Uterus (tissue), 4 donors: ENCODE measurements around the gene IP6K1. TPM values are rescaled to one million over a fixed set of nuclear protein-coding genes. Genes with fewer than 3 reads are reported as not detected.

Experiments
- DNase-seq, 2 donors: peaks; one replicate each; pipeline ENCODE4 v3.0.0-alpha.2; 2019 to 2020
- H3K27ac ChIP-seq, 2 donors: fragments of 200-600 bp; sonication (generic); 1 replicate in 1 of 2; 2 replicates in 1 of 2; pipeline ENCODE4 v1.5.1; 2016 to 2018
- H3K27me3 ChIP-seq, 2 donors: fragments of 200-600 bp; sonication (generic); one replicate each; pipeline ENCODE4 v1.5.1; 2018 to 2019; ENCODE audit warnings: control low read depth in 1 of 2
- H3K36me3 ChIP-seq, 2 donors: fragments of 200-600 bp; sonication (generic); one replicate each; pipeline ENCODE4 v1.5.1; 2019; ENCODE audit warnings: control low read depth in 1 of 2
- H3K4me1 ChIP-seq, 2 donors: fragments of 200-600 bp; sonication (generic); one replicate each; pipeline ENCODE4 v1.5.1; 2018 to 2019; ENCODE audit warnings: control low read depth in 1 of 2
- H3K4me3 ChIP-seq, 2 donors: fragments of 200-600 bp; sonication (generic); 1 replicate in 1 of 2; 2 replicates in 1 of 2; pipeline ENCODE4 v1.5.1; 2018 to 2019; ENCODE audit warnings: mild to moderate bottlenecking in 1 of 2
- H3K9me3 ChIP-seq, 2 donors: fragments of 200-600 bp; sonication (generic); one replicate each; pipeline ENCODE4 v1.5.1; 2019; ENCODE audit warnings: control low read depth in 1 of 2
- POLR2A ChIP-seq, 2 donors: fragments of 450-650 bp; IDR thresholded peaks; one replicate each; pipeline ENCODE4 v1.6.1; 2016; ENCODE audit warnings: antibody characterized with exemption in 2 of 2, mild to moderate bottlenecking in 1 of 2, moderate library complexity in 1 of 2
- intact Hi-C: fragments of 100-400 bp; cut with DNase I; formaldehyde crosslinking; loops from one replicate; pipeline ENCODE4 v1.15.1; 2023; ENCODE audit warnings: low total_unique reads
- total RNA-seq, 4 donors: library from RNA; depleted of rRNA in 3 of 4; stranded (reverse); fragments of >200 nt in 3 of 4; gene quantifications; one replicate each; pipeline versions ENCODE4 v1.1.0 to v1.2.4, GENCODE V29; 2014 to 2023
- TF ChIP-seq, protein P1 (sequence below), 4 experiments: fragments of 200-600 bp in 2 of 4; fragments of 450-650 bp in 2 of 4; sonication (generic) in 2 of 4; IDR thresholded peaks; one replicate each; pipeline ENCODE4 v1.5.1; 2016 to 2019; ENCODE audit warnings: antibody characterized with exemption in 4 of 4, mild to moderate bottlenecking in 2 of 4, moderate library complexity in 1 of 4
- donor health status: DM: yes; HTN: yes; CAD: no.

Gene IP6K1
- total RNA-seq, 4 donors from 2014 or later = 41.8 to 58.4 (median 50.9) TPM

- intact Hi-C loops = no loop called here
- DNase-seq = no peak
- TF ChIP-seq POLR2A (IDR thresholded peaks at IDR 0.05) = no peak
- TF ChIP-seq, protein P1, sequence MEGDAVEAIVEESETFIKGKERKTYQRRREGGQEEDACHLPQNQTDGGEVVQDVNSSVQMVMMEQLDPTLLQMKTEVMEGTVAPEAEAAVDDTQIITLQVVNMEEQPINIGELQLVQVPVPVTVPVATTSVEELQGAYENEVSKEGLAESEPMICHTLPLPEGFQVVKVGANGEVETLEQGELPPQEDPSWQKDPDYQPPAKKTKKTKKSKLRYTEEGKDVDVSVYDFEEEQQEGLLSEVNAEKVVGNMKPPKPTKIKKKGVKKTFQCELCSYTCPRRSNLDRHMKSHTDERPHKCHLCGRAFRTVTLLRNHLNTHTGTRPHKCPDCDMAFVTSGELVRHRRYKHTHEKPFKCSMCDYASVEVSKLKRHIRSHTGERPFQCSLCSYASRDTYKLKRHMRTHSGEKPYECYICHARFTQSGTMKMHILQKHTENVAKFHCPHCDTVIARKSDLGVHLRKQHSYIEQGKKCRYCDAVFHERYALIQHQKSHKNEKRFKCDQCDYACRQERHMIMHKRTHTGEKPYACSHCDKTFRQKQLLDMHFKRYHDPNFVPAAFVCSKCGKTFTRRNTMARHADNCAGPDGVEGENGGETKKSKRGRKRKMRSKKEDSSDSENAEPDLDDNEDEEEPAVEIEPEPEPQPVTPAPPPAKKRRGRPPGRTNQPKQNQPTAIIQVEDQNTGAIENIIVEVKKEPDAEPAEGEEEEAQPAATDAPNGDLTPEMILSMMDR (IDR thresholded peaks at IDR 0.05) = no peak
- Histone ChIP-seq H3K27ac (no peak overlapping the region), H3K27me3 (no peaks in the 10 kb centered on the region), H3K9me3 (no peaks in the 10 kb centered on the region), H3K36me3 (no peaks in the 10 kb centered on the region), H3K4me1 (peaks cover 0 to 4% of the 10 kb centered on the region in 2 donors), H3K4me3 (no peak overlapping the region)
These were observed 10.8 kb downstream of the IP6K1 start for GRCh38 chr3:49775538-49775937.

DNA sequence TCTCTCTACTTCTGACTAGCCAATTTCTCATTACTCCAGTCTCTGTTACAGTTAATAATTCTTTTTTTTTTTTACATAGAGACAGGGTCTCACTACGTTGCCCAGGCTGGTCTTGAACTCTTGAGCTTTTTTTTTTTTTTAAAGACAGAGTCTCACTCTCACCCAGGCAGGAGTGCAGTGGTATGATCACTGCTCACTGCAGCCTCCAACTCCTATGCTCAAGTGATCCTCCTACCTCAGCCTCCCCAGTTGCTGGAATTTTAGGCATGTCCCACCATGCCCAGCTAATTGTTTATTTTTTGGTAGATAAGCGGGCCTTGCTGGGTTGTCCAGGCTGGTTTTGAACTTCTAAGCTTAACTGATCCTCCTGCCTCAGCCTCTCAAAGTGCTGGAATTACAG, 13.6 kb downstream of the IP6K1 start:
- Histone ChIP-seq H3K27me3 (no peaks in the 10 kb centered on the region), H3K9me3 (no peaks in the 10 kb centered on the region), H3K27ac (no peak overlapping the region), H3K36me3 (no peaks in the 10 kb centered on the region), H3K4me1 (no peaks in the 10 kb centered on the region), H3K4me3 (no peak overlapping the region)
- intact Hi-C loops = no loop called here
- DNase-seq = no peak
- TF ChIP-seq POLR2A (IDR thresholded peaks at IDR 0.05) = no peak
- TF ChIP-seq, protein P1 (IDR thresholded peaks at IDR 0.05) = no peak

- H3K4me3 ChIP-seq = no peak overlapping the region
- H3K36me3 ChIP-seq = no peaks in the 10 kb centered on the region
- H3K9me3 ChIP-seq = no peaks in the 10 kb centered on the region
- no peak for DNase-seq
- intact Hi-C loops = no loop called here
- H3K27me3 ChIP-seq = no peaks in the 10 kb centered on the region
- H3K27ac ChIP-seq = no peak overlapping the region
- TF ChIP-seq POLR2A (IDR thresholded peaks at IDR 0.05) = no peak
- TF ChIP-seq, protein P1 (IDR thresholded peaks at IDR 0.05) = no peak
- H3K4me1 ChIP-seq = no peaks in the 10 kb centered on the region
These were observed 14.9 kb downstream of the IP6K1 start for GRCh38 chr3:49771340-49771938.

DNA sequence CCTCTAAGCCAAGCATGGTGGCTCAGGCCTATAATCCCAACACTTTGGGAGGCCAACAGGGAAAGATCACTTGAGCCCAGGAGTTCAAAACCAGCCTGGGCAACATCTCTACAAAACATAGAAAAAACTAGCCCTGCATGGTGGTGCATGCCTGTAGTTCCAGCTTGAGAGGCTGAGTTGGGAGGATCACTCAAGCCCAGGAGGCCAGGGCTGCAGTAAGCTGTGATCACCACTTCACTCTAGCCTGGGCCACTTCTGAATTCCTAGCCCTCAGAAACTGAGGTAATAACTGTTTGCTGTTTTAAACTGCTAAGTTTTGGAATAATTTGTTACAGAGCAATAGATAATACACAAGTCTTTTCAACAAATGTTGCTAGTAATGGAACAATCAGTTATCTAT, 16.4 kb downstream of the IP6K1 start:
- Histone ChIP-seq H3K27ac (no peak overlapping the region), H3K4me3 (no peak overlapping the region), H3K9me3 (no peaks in the 10 kb centered on the region), H3K4me1 (no peaks in the 10 kb centered on the region), H3K36me3 (no peaks in the 10 kb centered on the region), H3K27me3 (no peaks in the 10 kb centered on the region)
- intact Hi-C loops = no loop called here
- no peak for DNase-seq
- TF ChIP-seq, protein P1 (IDR thresholded peaks at IDR 0.05) = no peak
- no peak for TF ChIP-seq POLR2A (IDR thresholded peaks at IDR 0.05)

DNA sequence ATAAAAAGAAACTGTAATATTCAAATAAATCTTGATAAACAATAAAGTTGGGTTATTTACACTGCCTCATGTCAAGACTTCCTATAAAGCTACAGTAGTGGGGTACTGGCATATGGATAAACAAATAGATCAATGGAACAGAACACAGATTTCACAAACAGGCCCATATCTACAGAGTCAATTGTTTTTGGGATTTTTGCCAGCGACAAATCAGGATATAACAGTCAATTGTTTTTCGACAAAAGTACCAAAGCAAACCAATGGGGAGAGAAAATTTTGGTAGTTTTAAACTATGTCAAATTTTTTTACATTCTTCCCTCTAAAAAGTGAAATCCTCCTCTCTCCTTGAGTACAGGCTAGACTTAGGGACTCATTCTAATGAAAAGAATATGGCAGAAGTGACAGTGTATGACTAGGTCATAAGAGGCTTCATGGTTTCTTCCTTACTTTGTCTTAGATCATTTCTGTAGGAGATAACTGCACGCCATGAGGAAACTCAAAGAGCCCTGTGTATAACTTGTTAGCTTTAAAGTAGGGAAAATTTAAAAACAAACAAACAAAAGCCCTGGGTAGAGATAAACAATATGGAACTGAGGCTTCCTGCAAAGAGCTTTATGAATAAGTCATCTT, 16.9 kb downstream of the IP6K1 start:
- no peak for TF ChIP-seq POLR2A (IDR thresholded peaks at IDR 0.05)
- TF ChIP-seq, protein P1 (IDR thresholded peaks at IDR 0.05) = no peak
- H3K27ac ChIP-seq = no peak overlapping the region
- no peaks in the 10 kb centered on the region for H3K27me3 ChIP-seq
- no peaks in the 10 kb centered on the region for H3K36me3 ChIP-seq
- intact Hi-C loops = no loop called here
- no peak overlapping the region for H3K4me3 ChIP-seq
- DNase-seq = no peak
- no peaks in the 10 kb centered on the region for H3K4me1 ChIP-seq
- no peaks in the 10 kb centered on the region for H3K9me3 ChIP-seq
